ENCODE data around the gene SELENOM. TPM values are rescaled to one million over a fixed set of nuclear protein-coding genes. Genes with fewer than 3 reads are reported as not detected.

The SELENOM gene
- total and polyA plus RNA-seq, 2 of the 8 experiments (the other 6 are each of a cell fraction or from before 2014, with no cell fraction given), result 22.7 to 40.0 TPM

DNA sequence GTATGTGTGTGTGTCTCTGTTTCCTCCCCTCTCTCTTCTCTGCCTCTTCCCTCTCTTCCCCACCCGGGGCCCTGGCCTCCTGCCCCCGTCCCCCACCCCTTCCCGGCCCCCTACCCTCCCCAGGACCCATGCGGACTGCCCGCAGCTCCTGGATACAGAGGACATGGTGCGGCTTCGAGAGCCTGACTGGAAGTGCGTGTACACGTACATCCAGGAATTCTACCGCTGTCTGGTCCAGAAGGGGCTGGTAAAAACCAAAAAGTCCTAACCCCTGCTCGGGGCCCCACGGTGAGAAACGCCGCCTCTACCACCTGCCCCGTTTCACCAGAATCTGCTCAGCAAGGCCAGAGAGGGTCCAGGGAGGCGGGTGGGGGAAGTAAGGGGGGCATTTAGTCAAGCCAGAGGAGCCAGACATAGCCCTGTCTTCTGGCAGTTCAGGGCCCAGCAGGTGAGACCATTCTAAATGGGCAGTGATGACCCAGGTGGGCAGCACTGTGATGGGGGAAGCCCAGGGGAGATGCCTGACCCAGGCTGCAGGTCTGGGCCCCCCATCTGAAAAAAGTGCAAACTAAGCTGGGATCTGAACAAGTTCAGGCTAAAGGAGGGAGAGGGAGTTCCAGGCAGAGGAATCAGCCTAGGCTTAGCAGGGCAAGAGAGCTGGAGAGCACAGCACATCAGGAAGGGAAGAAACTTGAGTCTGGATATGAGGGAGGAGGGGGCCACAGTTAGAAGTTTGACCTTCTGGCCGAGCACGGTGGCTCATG is 6.4 kb downstream of the SELENOM start (continued):
- TF ChIP-seq, protein P1, sequence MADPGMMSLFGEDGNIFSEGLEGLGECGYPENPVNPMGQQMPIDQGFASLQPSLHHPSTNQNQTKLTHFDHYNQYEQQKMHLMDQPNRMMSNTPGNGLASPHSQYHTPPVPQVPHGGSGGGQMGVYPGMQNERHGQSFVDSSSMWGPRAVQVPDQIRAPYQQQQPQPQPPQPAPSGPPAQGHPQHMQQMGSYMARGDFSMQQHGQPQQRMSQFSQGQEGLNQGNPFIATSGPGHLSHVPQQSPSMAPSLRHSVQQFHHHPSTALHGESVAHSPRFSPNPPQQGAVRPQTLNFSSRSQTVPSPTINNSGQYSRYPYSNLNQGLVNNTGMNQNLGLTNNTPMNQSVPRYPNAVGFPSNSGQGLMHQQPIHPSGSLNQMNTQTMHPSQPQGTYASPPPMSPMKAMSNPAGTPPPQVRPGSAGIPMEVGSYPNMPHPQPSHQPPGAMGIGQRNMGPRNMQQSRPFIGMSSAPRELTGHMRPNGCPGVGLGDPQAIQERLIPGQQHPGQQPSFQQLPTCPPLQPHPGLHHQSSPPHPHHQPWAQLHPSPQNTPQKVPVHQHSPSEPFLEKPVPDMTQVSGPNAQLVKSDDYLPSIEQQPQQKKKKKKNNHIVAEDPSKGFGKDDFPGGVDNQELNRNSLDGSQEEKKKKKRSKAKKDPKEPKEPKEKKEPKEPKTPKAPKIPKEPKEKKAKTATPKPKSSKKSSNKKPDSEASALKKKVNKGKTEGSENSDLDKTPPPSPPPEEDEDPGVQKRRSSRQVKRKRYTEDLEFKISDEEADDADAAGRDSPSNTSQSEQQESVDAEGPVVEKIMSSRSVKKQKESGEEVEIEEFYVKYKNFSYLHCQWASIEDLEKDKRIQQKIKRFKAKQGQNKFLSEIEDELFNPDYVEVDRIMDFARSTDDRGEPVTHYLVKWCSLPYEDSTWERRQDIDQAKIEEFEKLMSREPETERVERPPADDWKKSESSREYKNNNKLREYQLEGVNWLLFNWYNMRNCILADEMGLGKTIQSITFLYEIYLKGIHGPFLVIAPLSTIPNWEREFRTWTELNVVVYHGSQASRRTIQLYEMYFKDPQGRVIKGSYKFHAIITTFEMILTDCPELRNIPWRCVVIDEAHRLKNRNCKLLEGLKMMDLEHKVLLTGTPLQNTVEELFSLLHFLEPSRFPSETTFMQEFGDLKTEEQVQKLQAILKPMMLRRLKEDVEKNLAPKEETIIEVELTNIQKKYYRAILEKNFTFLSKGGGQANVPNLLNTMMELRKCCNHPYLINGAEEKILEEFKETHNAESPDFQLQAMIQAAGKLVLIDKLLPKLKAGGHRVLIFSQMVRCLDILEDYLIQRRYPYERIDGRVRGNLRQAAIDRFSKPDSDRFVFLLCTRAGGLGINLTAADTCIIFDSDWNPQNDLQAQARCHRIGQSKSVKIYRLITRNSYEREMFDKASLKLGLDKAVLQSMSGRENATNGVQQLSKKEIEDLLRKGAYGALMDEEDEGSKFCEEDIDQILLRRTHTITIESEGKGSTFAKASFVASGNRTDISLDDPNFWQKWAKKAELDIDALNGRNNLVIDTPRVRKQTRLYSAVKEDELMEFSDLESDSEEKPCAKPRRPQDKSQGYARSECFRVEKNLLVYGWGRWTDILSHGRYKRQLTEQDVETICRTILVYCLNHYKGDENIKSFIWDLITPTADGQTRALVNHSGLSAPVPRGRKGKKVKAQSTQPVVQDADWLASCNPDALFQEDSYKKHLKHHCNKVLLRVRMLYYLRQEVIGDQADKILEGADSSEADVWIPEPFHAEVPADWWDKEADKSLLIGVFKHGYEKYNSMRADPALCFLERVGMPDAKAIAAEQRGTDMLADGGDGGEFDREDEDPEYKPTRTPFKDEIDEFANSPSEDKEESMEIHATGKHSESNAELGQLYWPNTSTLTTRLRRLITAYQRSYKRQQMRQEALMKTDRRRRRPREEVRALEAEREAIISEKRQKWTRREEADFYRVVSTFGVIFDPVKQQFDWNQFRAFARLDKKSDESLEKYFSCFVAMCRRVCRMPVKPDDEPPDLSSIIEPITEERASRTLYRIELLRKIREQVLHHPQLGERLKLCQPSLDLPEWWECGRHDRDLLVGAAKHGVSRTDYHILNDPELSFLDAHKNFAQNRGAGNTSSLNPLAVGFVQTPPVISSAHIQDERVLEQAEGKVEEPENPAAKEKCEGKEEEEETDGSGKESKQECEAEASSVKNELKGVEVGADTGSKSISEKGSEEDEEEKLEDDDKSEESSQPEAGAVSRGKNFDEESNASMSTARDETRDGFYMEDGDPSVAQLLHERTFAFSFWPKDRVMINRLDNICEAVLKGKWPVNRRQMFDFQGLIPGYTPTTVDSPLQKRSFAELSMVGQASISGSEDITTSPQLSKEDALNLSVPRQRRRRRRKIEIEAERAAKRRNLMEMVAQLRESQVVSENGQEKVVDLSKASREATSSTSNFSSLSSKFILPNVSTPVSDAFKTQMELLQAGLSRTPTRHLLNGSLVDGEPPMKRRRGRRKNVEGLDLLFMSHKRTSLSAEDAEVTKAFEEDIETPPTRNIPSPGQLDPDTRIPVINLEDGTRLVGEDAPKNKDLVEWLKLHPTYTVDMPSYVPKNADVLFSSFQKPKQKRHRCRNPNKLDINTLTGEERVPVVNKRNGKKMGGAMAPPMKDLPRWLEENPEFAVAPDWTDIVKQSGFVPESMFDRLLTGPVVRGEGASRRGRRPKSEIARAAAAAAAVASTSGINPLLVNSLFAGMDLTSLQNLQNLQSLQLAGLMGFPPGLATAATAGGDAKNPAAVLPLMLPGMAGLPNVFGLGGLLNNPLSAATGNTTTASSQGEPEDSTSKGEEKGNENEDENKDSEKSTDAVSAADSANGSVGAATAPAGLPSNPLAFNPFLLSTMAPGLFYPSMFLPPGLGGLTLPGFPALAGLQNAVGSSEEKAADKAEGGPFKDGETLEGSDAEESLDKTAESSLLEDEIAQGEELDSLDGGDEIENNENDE (IDR thresholded peaks at IDR 0.05; ENCODE audit: insufficient replicate concordance, low read length), result no peak
- no peak for TF ChIP-seq KDM4A (IDR thresholded peaks at IDR 0.05; ENCODE audit: low read depth, low read length, severe bottlenecking)
- no peak for TF ChIP-seq HDAC2 (IDR thresholded peaks at IDR 0.05; ENCODE audit: borderline replicate concordance in 1 of 2, low read depth in 2 of 2, low read length in 2 of 2)
- no peak for TF ChIP-seq CBX5 (IDR thresholded peaks at IDR 0.05; ENCODE audit: low read depth, low read length)
- TF ChIP-seq POLR2AphosphoS5 (IDR thresholded peaks at IDR 0.05; ENCODE audit: low read depth, low read length), result no peak
- TF ChIP-seq POLR2A (IDR thresholded peaks at IDR 0.05; ENCODE audit: control extremely low read depth in 1 of 2, low read depth in 2 of 2, low read length in 2 of 2), result no peak
- TF ChIP-seq SRF (IDR thresholded peaks at IDR 0.05; ENCODE audit: low read depth, low read length), result no peak
- no peak for TF ChIP-seq TBP (IDR thresholded peaks at IDR 0.05; ENCODE audit: low read depth, low read length)
- TF ChIP-seq EP300 (IDR thresholded peaks at IDR 0.05; ENCODE audit: borderline replicate concordance in 1 of 2, low read depth in 2 of 2, low read length in 2 of 2), result no peak
- TF ChIP-seq CBX8 (IDR thresholded peaks at IDR 0.05; ENCODE audit: borderline replicate concordance, low read depth, low read length), result no peak
